ENCODE data around the gene RNASE1.
"Not testable (repeated sequence)": the region's sequence is repeated elsewhere in the genome, so short reads cannot be mapped to it uniquely, and the experiment has no call there.

RNASE1 gene
- total RNA-seq = 0 reads per million in 2 donors

- no peak for DNase-seq
Measured at GRCh38 chr14:20802341-20803084, at the start of gene RNASE1. TSS of gene RNASE1 (minus strand) at chr14:20802844. CDS start at chr14:20802068, 776 bp downstream.

GRCh38 chr14:20848955-20849570, 46.4 kb upstream of the RNASE1 start:
- DNase-seq = no peak

GRCh38 chr14:20848316-20848954, 45.8 kb upstream of the RNASE1 start:
- no peak for DNase-seq

- no peak for DNase-seq
Measured at GRCh38 chr14:20846560-20846959, 43.9 kb upstream of the RNASE1 start.

GRCh38 chr14:20841096-20841495, 38.5 kb upstream of the RNASE1 start:
- DNase-seq = no peak

- no peak for DNase-seq
Measured at GRCh38 chr14:20837831-20838230, 35.2 kb upstream of the RNASE1 start.

GRCh38 chr14:20836668-20837338, 34.2 kb upstream of the RNASE1 start:
- DNase-seq = no peak

- DNase-seq = no peak
Measured at GRCh38 chr14:20834899-20835298, 32.3 kb upstream of the RNASE1 start.

GRCh38 chr14:20830831-20831230, 28.2 kb upstream of the RNASE1 start:
- DNase-seq = peak in 1 of 5 experiments; percentile 2

- not testable (repeated sequence) for DNase-seq
Measured at GRCh38 chr14:20828024-20828694, 25.5 kb upstream of the RNASE1 start.

- DNase-seq = no peak
Measured at GRCh38 chr14:20827326-20827725, 24.7 kb upstream of the RNASE1 start.

- not testable (repeated sequence) for DNase-seq
Measured at GRCh38 chr14:20826666-20827065, 24.0 kb upstream of the RNASE1 start.

GRCh38 chr14:20823859-20824258, 21.2 kb upstream of the RNASE1 start:
- no peak for DNase-seq

GRCh38 chr14:20821521-20822108, 19.0 kb upstream of the RNASE1 start:
- DNase-seq = not testable (repeated sequence)

GRCh38 chr14:20820063-20820904, 17.6 kb upstream of the RNASE1 start:
- no peak for DNase-seq

- no peak for DNase-seq
Measured at GRCh38 chr14:20818861-20819260, 16.2 kb upstream of the RNASE1 start.

- not testable (repeated sequence) for DNase-seq
Measured at GRCh38 chr14:20815946-20816345, 13.3 kb upstream of the RNASE1 start.

GRCh38 chr14:20811986-20812975, 9.6 kb upstream of the RNASE1 start:
- DNase-seq = no peak

- no peak for DNase-seq
Measured at GRCh38 chr14:20809917-20810316, 7.3 kb upstream of the RNASE1 start.

GRCh38 chr14:20808162-20808483, 5.5 kb upstream of the RNASE1 start:
- no peak for DNase-seq

All from T-helper 2 cell (primary cell).